H9 (cell line): ENCODE results near the gene ZBTB7A. TPM values are rescaled to one million over a fixed set of nuclear protein-coding genes. Genes with fewer than 3 reads are reported as not detected.

Experiments used
- DNase-seq: peaks from one replicate; pipeline ENCODE4 v3.0.0-alpha.2; 2017
- H2AFZ ChIP-seq: one replicate; pipeline ENCODE4 v1.6.1; 2013; ENCODE audit warnings: mild to moderate bottlenecking, low read length, control low read depth, moderate library complexity
- H2AK5ac ChIP-seq: 2 replicates; pipeline ENCODE4 v1.6.1; 2013; ENCODE audit warnings: low read length, control low read depth, mixed read lengths; ENCODE audit not compliant: insufficient read length
- H2BK120ac ChIP-seq: one replicate; pipeline ENCODE4 v1.6.1; 2013; ENCODE audit warnings: low read depth, mild to moderate bottlenecking, low read length, control low read depth, inconsistent platforms; ENCODE audit not compliant: poor library complexity, severe bottlenecking
- H2BK12ac ChIP-seq: 2 replicates; pipeline ENCODE4 v1.6.1; 2013; ENCODE audit warnings: low read length, control low read depth, mixed read lengths, low read depth; ENCODE audit not compliant: insufficient read length
- H2BK15ac ChIP-seq: 2 replicates; pipeline ENCODE4 v1.6.1; 2013; ENCODE audit warnings: low read depth, low read length, control low read depth
- H2BK20ac ChIP-seq: one replicate; pipeline ENCODE4 v1.6.1; 2013; ENCODE audit warnings: low read depth, mild to moderate bottlenecking, low read length, control low read depth, inconsistent platforms; ENCODE audit not compliant: poor library complexity, severe bottlenecking
- H2BK5ac ChIP-seq: 2 replicates; pipeline ENCODE4 v1.6.1; 2013; ENCODE audit warnings: low read length, control low read depth, mixed read lengths; ENCODE audit not compliant: insufficient read length
- H3K14ac ChIP-seq: 2 replicates; pipeline ENCODE4 v1.6.1; 2013; ENCODE audit warnings: low read length, control low read depth; ENCODE audit not compliant: insufficient read depth
- H3K18ac ChIP-seq: 2 replicates; pipeline ENCODE4 v1.6.1; 2013; ENCODE audit warnings: low read depth, mild to moderate bottlenecking, mixed read lengths, low read length, control low read depth; ENCODE audit not compliant: insufficient read length
- H3K23ac ChIP-seq: 2 replicates; pipeline ENCODE4 v1.6.1; 2013; ENCODE audit warnings: low read length, control low read depth, mixed read lengths, low read depth; ENCODE audit not compliant: insufficient read length
- H3K23me2 ChIP-seq: 2 replicates; pipeline ENCODE4 v1.6.1; 2013; ENCODE audit warnings: low read depth, mild to moderate bottlenecking, mixed read lengths, low read length, control low read depth; ENCODE audit not compliant: insufficient read length, poor library complexity, severe bottlenecking
- H3K27ac ChIP-seq: 2 replicates; pipeline ENCODE4 v1.5.1; 2013; ENCODE audit warnings: low read length, control low read depth, mixed read lengths, low read depth; ENCODE audit not compliant: insufficient read length
- H3K27me3 ChIP-seq: 2 replicates; pipeline ENCODE4 v1.6.1; 2013; ENCODE audit warnings: low read length, control low read depth, inconsistent platforms; ENCODE audit not compliant: insufficient read depth
- H3K4ac ChIP-seq: 2 replicates; pipeline ENCODE4 v1.6.1; 2013; ENCODE audit warnings: low read depth, mild to moderate bottlenecking, control low read depth, inconsistent platforms, low read length, moderate library complexity
- H3K4me1 ChIP-seq: 2 replicates; pipeline ENCODE4 v1.6.1; 2013; ENCODE audit warnings: low read length, control low read depth, inconsistent platforms; ENCODE audit not compliant: insufficient read depth
- H3K4me2 ChIP-seq: 2 replicates; pipeline ENCODE4 v1.6.1; 2013; ENCODE audit warnings: low read length, control low read depth, mixed read lengths; ENCODE audit not compliant: insufficient read length, insufficient read depth
- H3K56ac ChIP-seq: 2 replicates; pipeline ENCODE4 v1.6.1; 2013; ENCODE audit warnings: low read depth, mild to moderate bottlenecking, mixed read lengths, low read length, control low read depth; ENCODE audit not compliant: insufficient read length
- H3K79me1 ChIP-seq: 2 replicates; pipeline ENCODE4 v1.6.1; 2013; ENCODE audit warnings: low read depth, mild to moderate bottlenecking, moderate library complexity, low read length, control low read depth, inconsistent platforms; ENCODE audit not compliant: insufficient read depth, poor library complexity, severe bottlenecking
- H3K79me2 ChIP-seq: 2 replicates; pipeline ENCODE4 v1.6.1; 2013; ENCODE audit warnings: low read length, control low read depth, inconsistent platforms; ENCODE audit not compliant: insufficient read depth
- H3K9ac ChIP-seq: 2 replicates; pipeline ENCODE4 v1.6.1; 2013; ENCODE audit warnings: low read length, control low read depth, mixed read lengths; ENCODE audit not compliant: insufficient read length; ENCODE audit errors: extremely low read depth
- H3K9me3 ChIP-seq: one replicate; pipeline ENCODE4 v1.6.1; 2013; ENCODE audit warnings: low read depth, low read length, inconsistent platforms; ENCODE audit not compliant: control insufficient read depth
- H3T11ph ChIP-seq: one replicate; pipeline ENCODE4 v1.6.1; 2013; ENCODE audit warnings: mild to moderate bottlenecking, low read length, control low read depth, inconsistent platforms
- H4K20me1 ChIP-seq: one replicate; pipeline ENCODE4 v1.6.1; 2013; ENCODE audit not compliant: control insufficient read depth, insufficient read length, insufficient read depth
- H4K5ac ChIP-seq: 2 replicates; pipeline ENCODE4 v1.6.1; 2013; ENCODE audit warnings: low read depth, mild to moderate bottlenecking, mixed read lengths, low read length, control low read depth; ENCODE audit not compliant: insufficient read length
- H4K8ac ChIP-seq: replicated peaks from 2 replicates; pipeline ENCODE4 v1.6.1; 2013; ENCODE audit warnings: low read length, control low read depth, mixed read lengths, low read depth; ENCODE audit not compliant: insufficient read length
- H4K91ac ChIP-seq: 2 replicates; pipeline ENCODE4 v1.6.1; 2013; ENCODE audit warnings: low read depth, mild to moderate bottlenecking, moderate library complexity, mixed read lengths, low read length, control low read depth; ENCODE audit not compliant: insufficient read length
- H3K27ac Mint-ChIP-seq, 3 experiments: 2 replicates in 2 of 3; 3 replicates in 1 of 3; pipeline ENCODE4 v1.8.0; 2020 to 2021; ENCODE audit warnings: mixed read lengths in 3 of 3, mild to moderate bottlenecking in 1 of 3, moderate library complexity in 1 of 3
- H3K27me3 Mint-ChIP-seq: 2 replicates; pipeline ENCODE4 v1.8.0; 2021; ENCODE audit warnings: low read depth, mild to moderate bottlenecking, moderate library complexity, mixed read lengths
- H3K36me3 Mint-ChIP-seq, 3 experiments: 2 replicates in 2 of 3; 3 replicates in 1 of 3; pipeline ENCODE4 v1.8.0; 2020 to 2021; ENCODE audit warnings: low read depth in 3 of 3, mixed read lengths in 3 of 3; ENCODE audit not compliant: insufficient read depth in 1 of 3
- H3K4me1 Mint-ChIP-seq, 2 experiments: 2 replicates each; pipeline ENCODE4 v1.8.0; 2020; ENCODE audit warnings: mixed read lengths in 2 of 2
- H3K4me3 Mint-ChIP-seq, 2 experiments: 2 replicates in 1 of 2; 3 replicates in 1 of 2; pipeline ENCODE4 v1.8.0; 2020 to 2021; ENCODE audit warnings: mild to moderate bottlenecking in 2 of 2, mixed read lengths in 2 of 2, moderate library complexity in 1 of 2
- H3K9me3 Mint-ChIP-seq, 2 experiments: 2 replicates in 1 of 2; 3 replicates in 1 of 2; pipeline ENCODE4 v1.8.0; 2020; ENCODE audit warnings: mild to moderate bottlenecking in 2 of 2, mixed read lengths in 2 of 2, moderate library complexity in 1 of 2
- WGBS: extraction: QIAGEN DNeasy Blood & Tissue Kit; methylation state at CpG from one replicate; pipeline ENCODE4 v1.1.7; 2013; ENCODE audit warnings: missing lambda C conversion rate, low lambda C conversion rate, mixed read lengths; ENCODE audit not compliant: insufficient read length; ENCODE audit errors: extremely low coverage; 5-methylcytosine and 5-hydroxymethylcytosine counted together
- total RNA-seq: library from RNA; stranded (reverse); gene quantifications from 2 replicates; pipeline ENCODE4 v1.2.1, GENCODE V29; 2021
- TF ChIP-seq, protein P1 (sequence below): fragments of 200-600 bp; sonication (generic); conservative IDR thresholded peaks from 3 replicates; pipeline ENCODE4 v1.8.0; 2021; ENCODE audit warnings: antibody characterized with exemption, mild to moderate bottlenecking

Gene ZBTB7A
- total RNA-seq, 1 experiment from 2014 or later: 24.9 TPM

DNA sequence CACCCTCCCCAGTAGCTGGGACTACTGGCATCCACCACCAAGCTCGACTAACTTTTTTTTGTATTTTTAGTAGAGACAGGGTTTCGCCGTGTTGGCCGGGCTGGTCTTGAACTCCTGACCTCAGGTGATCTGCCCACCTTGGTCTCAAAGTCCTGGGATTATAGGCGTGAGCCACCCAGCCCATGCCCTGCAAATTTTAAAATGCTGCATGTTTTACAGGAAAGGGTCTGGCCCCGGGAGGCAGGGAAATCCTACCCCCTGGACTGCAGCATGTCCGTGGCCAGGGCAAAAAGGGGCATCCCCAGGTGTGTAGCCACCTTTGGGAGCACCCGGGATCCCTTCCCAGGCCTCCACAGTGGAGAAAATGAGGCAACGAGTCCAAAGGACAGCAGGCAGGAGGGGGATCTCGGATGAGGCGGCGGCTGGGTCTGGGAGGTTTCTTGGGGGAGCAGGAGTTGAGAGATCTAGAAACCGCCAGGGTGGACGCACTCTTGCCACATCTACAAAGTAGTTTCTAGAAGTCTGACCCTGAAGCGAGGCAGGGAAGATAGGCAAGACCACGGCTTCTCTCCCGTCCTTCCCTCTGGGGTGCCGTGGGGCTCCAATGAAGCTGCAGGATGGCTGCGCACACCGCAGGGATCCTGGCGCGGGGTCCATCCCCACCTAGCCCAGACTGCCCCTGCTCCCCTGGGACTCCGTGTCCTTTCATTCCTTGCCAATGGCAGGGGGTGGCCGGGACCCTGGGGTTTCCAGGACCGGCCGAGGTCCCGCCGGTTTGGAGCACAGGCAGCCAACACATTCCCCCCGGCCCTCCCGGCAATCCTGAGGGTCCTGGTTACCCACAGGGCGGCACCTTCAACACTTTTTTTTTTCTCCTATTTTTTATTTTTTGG, 21.3 kb upstream of the ZBTB7A start:
- H3K27ac ChIP-seq: no peak overlapping the region
- no peak overlapping the region for H3K4ac ChIP-seq
- H3K79me1 ChIP-seq: no peaks in the 10 kb centered on the region
- H3K56ac ChIP-seq: no peak overlapping the region
- no peak overlapping the region for H3K23ac ChIP-seq
- no peak overlapping the region for H3K4me2 ChIP-seq
- no peaks in the 10 kb centered on the region for H4K20me1 ChIP-seq
- no peak overlapping the region for H3K4me3 Mint-ChIP-seq
- no peak overlapping the region for H3T11ph ChIP-seq
- H2BK15ac ChIP-seq: no peak overlapping the region
- no peak overlapping the region for H4K8ac ChIP-seq
- H3K9me3 ChIP-seq: no peaks in the 10 kb centered on the region
- H3K18ac ChIP-seq: no peak overlapping the region
- no peaks in the 10 kb centered on the region for H3K79me2 ChIP-seq
- H2BK12ac ChIP-seq: no peak overlapping the region
- H3K9ac ChIP-seq: no peak overlapping the region
- H2AFZ ChIP-seq: no peak overlapping the region
- no peak overlapping the region for H3K14ac ChIP-seq
- H2BK120ac ChIP-seq: no peak overlapping the region
- H2BK5ac ChIP-seq: no peak overlapping the region
- peaks cover 3 to 17% (median 14%) of the 10 kb centered on the region in 3 experiments; a peak in 6 of 7 replicates for H3K36me3 Mint-ChIP-seq
- no peak overlapping the region for H4K5ac ChIP-seq
- H3K4me1 Mint-ChIP-seq: peaks cover 0 to 7% of the 10 kb centered on the region in 2 experiments; a peak in 1 of 4 replicates
- whole genome bisulfite sequencing: no CpG with 5 or more reads among the region's 31 CpGs
- no peak overlapping the region for H2AK5ac ChIP-seq
- H3K9me3 Mint-ChIP-seq: no peaks in the 10 kb centered on the region; a peak in 1 of 5 replicates
- no peak overlapping the region for H2BK20ac ChIP-seq
- peak overlapping the region in 2 of 3 experiments; percentile 57 to 91; a peak in 2 of 7 replicates for H3K27ac Mint-ChIP-seq
- DNase-seq: no peak
- TF ChIP-seq, protein P1, sequence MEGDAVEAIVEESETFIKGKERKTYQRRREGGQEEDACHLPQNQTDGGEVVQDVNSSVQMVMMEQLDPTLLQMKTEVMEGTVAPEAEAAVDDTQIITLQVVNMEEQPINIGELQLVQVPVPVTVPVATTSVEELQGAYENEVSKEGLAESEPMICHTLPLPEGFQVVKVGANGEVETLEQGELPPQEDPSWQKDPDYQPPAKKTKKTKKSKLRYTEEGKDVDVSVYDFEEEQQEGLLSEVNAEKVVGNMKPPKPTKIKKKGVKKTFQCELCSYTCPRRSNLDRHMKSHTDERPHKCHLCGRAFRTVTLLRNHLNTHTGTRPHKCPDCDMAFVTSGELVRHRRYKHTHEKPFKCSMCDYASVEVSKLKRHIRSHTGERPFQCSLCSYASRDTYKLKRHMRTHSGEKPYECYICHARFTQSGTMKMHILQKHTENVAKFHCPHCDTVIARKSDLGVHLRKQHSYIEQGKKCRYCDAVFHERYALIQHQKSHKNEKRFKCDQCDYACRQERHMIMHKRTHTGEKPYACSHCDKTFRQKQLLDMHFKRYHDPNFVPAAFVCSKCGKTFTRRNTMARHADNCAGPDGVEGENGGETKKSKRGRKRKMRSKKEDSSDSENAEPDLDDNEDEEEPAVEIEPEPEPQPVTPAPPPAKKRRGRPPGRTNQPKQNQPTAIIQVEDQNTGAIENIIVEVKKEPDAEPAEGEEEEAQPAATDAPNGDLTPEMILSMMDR: no peak
- no peaks in the 10 kb centered on the region; the same call in 1 of the 2 replicates for H3K27me3 Mint-ChIP-seq
- H3K4me1 ChIP-seq: no peaks in the 10 kb centered on the region
- no peak overlapping the region for H4K91ac ChIP-seq
- no peaks in the 10 kb centered on the region for H3K23me2 ChIP-seq
- H3K27me3 ChIP-seq: no peaks in the 10 kb centered on the region
